ENCODE measurements around the gene TTC7B. TPM values are rescaled to one million over a fixed set of nuclear protein-coding genes. Genes with fewer than 3 reads are reported as not detected.

Gene TTC7B
- total and polyA plus RNA-seq, 2 of the 8 experiments (the other 6 are each of a cell fraction or from before 2014, with no cell fraction given), result 23.7 to 34.0 TPM

- Histone ChIP-seq H2BK120ac (replicated peaks; ENCODE audit: low read depth, low read length) (peak overlapping the region; percentile 7), H4K20me1 (replicated peaks in 1 of 2; ENCODE audit: control insufficient read depth in 1 of 2, insufficient read depth in 2 of 2, low read length in 2 of 2) (no peaks in the 10 kb centered on the region), H3K4me2 (ENCODE audit: insufficient read depth in 1 of 2, low read depth in 2 of 2, low read length in 2 of 2) (no peak overlapping the region), H3K4me3 (ENCODE audit: extremely low read depth in 1 of 4, insufficient read depth in 2 of 4, low read depth in 3 of 4, low read length in 4 of 4) (no peak overlapping the region), H2BK12ac (ENCODE audit: low read depth, low read length) (no peak overlapping the region; the same call in 1 of the 2 replicates), H3K27me3 (replicated peaks in 1 of 4; ENCODE audit: control insufficient read depth in 3 of 4, extremely low read depth in 1 of 4, insufficient read depth in 3 of 4, low read length in 3 of 4) (no peaks in the 10 kb centered on the region; a peak in 1 of 7 replicates), H2BK20ac (ENCODE audit: low read length) (peak overlapping the region; percentile 72; the same call in 1 of the 2 replicates), H4K91ac (replicated peaks; ENCODE audit: insufficient read length, low read length) (no peak overlapping the region), H3K9me3 (ENCODE audit: insufficient read depth in 2 of 2, low read depth in 1 of 2, low read length in 1 of 2) (no peaks in the 10 kb centered on the region), H3K27ac (ENCODE audit: low read depth, low read length) (peak overlapping the region; percentile 62; the same call in 1 of the 2 replicates), H2AK5ac (ENCODE audit: low read depth, low read length) (no peak overlapping the region; the same call in 1 of the 2 replicates), H3K36me3 (ENCODE audit: control insufficient read depth in 2 of 4, insufficient read depth in 4 of 4, low read length in 3 of 4) (no peaks in the 10 kb centered on the region), H3K23me2 (ENCODE audit: low read depth, low read length) (no peaks in the 10 kb centered on the region), H3K4me1 (replicated peaks in 1 of 4; ENCODE audit: control insufficient read depth in 3 of 4, insufficient read depth in 4 of 4, low read length in 3 of 4) (peaks cover 4 to 47% (median 37%) of the 10 kb centered on the region in 4 experiments), H3K18ac (ENCODE audit: extremely low read depth, low read length) (no peak overlapping the region), H3K9ac (replicated peaks in 1 of 4; ENCODE audit: extremely low read depth in 1 of 4, low read depth in 3 of 4, low read length in 3 of 4) (no peak overlapping the region; a peak in 2 of 7 replicates), H4K5ac (ENCODE audit: insufficient read length, low read depth, low read length) (no peak overlapping the region), H2BK5ac (ENCODE audit: low read depth, low read length) (no peak overlapping the region), H3K56ac (replicated peaks; ENCODE audit: insufficient read length, low read depth, low read length) (no peak overlapping the region), H2AFZ (ENCODE audit: low read length) (peak overlapping the region; percentile 5; the same call in 1 of the 2 replicates), H3K23ac (ENCODE audit: insufficient read length) (no peak overlapping the region), H4K8ac (ENCODE audit: extremely low read depth, insufficient read depth, low read length) (peak overlapping the region; percentile 57; the same call in 1 of the 2 replicates), H3K79me2 (ENCODE audit: control insufficient read depth in 1 of 2, insufficient read depth in 2 of 2, low read length in 2 of 2) (no peaks in the 10 kb centered on the region), H3K14ac (ENCODE audit: insufficient read length) (no peak overlapping the region), H3K79me1 (ENCODE audit: low read depth, low read length) (no peaks in the 10 kb centered on the region; the same call in 1 of the 2 replicates), H2BK15ac (ENCODE audit: low read length) (no peak overlapping the region), H3K4ac (replicated peaks; ENCODE audit: insufficient read length, low read depth, low read length) (no peak overlapping the region)
- DNase-seq (ENCODE audit: low read depth in 1 of 2, low spot score in 2 of 2) (no peak), FAIRE-seq (no peak)
- WGBS, 2 experiments (ENCODE audit: extremely low coverage in 1 of 2, insufficient coverage in 1 of 2, insufficient read length in 1 of 2, insufficient replicate concordance in 2 of 2, low coverage in 1 of 2, low lambda C conversion rate in 2 of 2, missing lambda C conversion rate in 1 of 2), result 86% methylated on average over 13 of the region's 15 CpGs; no CpG with 5 or more reads in 1 of the 2 experiments
- ChIA-PET CTCF (ENCODE audit: partially characterized antibody) (interaction anchor here (0.6 to 3.4 kb wide), 7 partner anchors 26 to 248 kb away, joined by 3 to 17 read pairs (median 3); no protein-coding TSS in a partner anchor), POLR2A (ENCODE audit: partially characterized antibody) (interaction anchor here (0.9 to 1.8 kb wide), 2 partner anchors 14 to 117 kb away, joined by 4 to 8 read pairs; partner anchors contain the start of gene CALM1)
- no peak for TF ChIP-seq MAFK (IDR thresholded peaks at IDR 0.05; ENCODE audit: low read depth, low read length)
- TF ChIP-seq RAD21 (IDR thresholded peaks at IDR 0.05 in 1 of 2, conservative IDR thresholded peaks at IDR 0.05 in 1 of 2; ENCODE audit: low read depth in 2 of 2, low read length in 2 of 2), result no peak
- no peak for TF ChIP-seq EGR1 (IDR thresholded peaks at IDR 0.05; ENCODE audit: borderline replicate concordance, low read depth, low read length)
- no peak for TF ChIP-seq RFX5 (IDR thresholded peaks at IDR 0.05; ENCODE audit: borderline replicate concordance, low read depth, low read length)
- no peak for TF ChIP-seq SIN3A (conservative IDR thresholded peaks at IDR 0.05 in 1 of 2, IDR thresholded peaks at IDR 0.05 in 1 of 2; ENCODE audit: low read depth in 1 of 2, low read length in 2 of 2)
- no peak for TF ChIP-seq EZH2 (IDR thresholded peaks at IDR 0.05; ENCODE audit: low read depth, low read length, severe bottlenecking)
- no peak for TF ChIP-seq RXRA (IDR thresholded peaks at IDR 0.05; ENCODE audit: insufficient read depth, low read depth, low read length)
- TF ChIP-seq SP4 (IDR thresholded peaks at IDR 0.05; ENCODE audit: low read length), result no peak
- no peak for TF ChIP-seq POU5F1 (IDR thresholded peaks at IDR 0.05; ENCODE audit: low read depth, low read length)
- TF ChIP-seq SIRT6 (IDR thresholded peaks at IDR 0.05; ENCODE audit: low read length), result no peak
- no peak for TF ChIP-seq KDM5A (IDR thresholded peaks at IDR 0.05; ENCODE audit: low read length)
- TF ChIP-seq SUZ12 (IDR thresholded peaks at IDR 0.05; ENCODE audit: low read length), result no peak
- TF ChIP-seq TCF12 (IDR thresholded peaks at IDR 0.05; ENCODE audit: low read depth, low read length), result no peak
- no peak for TF ChIP-seq SP2 (IDR thresholded peaks at IDR 0.05; ENCODE audit: low read length)
Observed at GRCh38 chr14:90514015-90514398, 302.2 kb downstream of the TTC7B start.
